GM12875 (cell line): ENCODE data around the gene SLC6A19.
"Not testable (repeated sequence)": the region's sequence is repeated elsewhere in the genome, so short reads cannot be mapped to it uniquely, and the experiment has no call there.

Experiments
- H3K4me3 ChIP-seq: one replicate; pipeline ENCODE4 v1.5.1; 2011; ENCODE audit warnings: low read depth, low read length, control low read depth
- TF ChIP-seq, protein P1 (sequence below): IDR thresholded peaks from 2 replicates; pipeline ENCODE4 v1.5.1; 2011; ENCODE audit warnings: low read depth, mild to moderate bottlenecking, control low read depth, inconsistent platforms, low read length, moderate library complexity, borderline replicate concordance; ENCODE audit not compliant: insufficient read depth

The SLC6A19 gene

GRCh38 chr5:1225081-1225480 lies 23.7 kb downstream of the SLC6A19 start, which contains the start of gene SLC6A18:
Gene SLC6A18 (plus strand): TSS chr5:1225381. CDS start chr5:1225478, 97 bp downstream.
- TF ChIP-seq, protein P1, sequence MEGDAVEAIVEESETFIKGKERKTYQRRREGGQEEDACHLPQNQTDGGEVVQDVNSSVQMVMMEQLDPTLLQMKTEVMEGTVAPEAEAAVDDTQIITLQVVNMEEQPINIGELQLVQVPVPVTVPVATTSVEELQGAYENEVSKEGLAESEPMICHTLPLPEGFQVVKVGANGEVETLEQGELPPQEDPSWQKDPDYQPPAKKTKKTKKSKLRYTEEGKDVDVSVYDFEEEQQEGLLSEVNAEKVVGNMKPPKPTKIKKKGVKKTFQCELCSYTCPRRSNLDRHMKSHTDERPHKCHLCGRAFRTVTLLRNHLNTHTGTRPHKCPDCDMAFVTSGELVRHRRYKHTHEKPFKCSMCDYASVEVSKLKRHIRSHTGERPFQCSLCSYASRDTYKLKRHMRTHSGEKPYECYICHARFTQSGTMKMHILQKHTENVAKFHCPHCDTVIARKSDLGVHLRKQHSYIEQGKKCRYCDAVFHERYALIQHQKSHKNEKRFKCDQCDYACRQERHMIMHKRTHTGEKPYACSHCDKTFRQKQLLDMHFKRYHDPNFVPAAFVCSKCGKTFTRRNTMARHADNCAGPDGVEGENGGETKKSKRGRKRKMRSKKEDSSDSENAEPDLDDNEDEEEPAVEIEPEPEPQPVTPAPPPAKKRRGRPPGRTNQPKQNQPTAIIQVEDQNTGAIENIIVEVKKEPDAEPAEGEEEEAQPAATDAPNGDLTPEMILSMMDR = no peak
- H3K4me3 ChIP-seq = no peak within 1 kb of the TSS

DNA sequence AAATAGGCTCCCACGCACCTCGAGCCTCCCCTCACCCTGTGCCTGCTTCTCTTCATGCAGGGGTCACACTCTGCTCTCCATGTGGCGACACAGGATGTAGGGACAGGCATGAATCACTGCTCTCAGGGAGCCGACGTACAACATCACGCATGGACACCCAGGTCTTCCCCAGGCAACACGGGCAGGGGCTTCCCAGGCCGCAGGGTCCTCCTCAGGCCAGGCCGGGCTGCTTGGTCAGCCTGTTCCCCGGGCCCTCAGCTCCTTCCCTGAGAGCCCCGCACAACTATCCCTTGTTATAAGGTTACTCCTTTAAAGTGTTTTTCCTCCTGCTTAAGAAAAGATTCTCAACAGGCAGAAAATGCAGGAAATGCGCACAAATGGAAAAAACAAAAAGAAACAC lies 24.8 kb downstream of the SLC6A19 start:
- H3K4me3 ChIP-seq = no peak overlapping the region
- TF ChIP-seq, protein P1 = no peak

DNA sequence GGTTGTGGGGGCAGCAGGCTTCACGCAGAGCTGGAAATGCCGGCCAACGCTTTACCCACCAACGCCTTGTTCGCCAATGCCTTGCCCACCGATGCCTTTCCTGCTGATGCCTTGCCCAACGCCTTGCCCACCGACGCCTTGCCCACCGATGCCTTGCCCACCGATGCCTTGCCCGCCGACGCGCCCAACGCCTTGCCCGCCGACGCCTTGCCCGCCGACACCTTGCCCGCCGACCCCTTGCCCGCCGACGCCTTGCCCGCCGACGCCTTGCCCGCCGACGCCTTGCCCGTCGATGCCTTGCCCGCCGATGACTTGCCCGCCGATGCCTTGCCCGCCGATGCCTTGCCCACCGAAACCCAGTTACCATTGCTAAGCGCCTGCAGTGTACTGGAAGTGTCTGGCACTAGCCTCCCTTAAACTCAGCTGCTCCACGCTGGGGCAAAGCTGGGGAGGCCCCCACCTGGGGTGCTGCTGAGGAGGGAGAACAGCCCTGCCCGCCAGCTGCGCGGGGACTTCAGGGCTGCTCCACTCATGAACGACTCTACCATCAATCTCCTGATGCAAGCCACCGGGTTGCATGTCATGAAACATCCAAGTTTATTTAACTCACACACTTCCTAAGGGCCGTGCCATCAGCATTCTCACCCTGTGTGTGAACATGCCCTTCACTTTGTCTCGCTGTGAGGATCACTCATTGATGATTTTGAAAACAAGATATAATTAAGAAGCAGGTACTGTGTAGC lies 25.6 kb downstream of the SLC6A19 start:
- no peak overlapping the region for H3K4me3 ChIP-seq
- TF ChIP-seq, protein P1 = no peak

DNA sequence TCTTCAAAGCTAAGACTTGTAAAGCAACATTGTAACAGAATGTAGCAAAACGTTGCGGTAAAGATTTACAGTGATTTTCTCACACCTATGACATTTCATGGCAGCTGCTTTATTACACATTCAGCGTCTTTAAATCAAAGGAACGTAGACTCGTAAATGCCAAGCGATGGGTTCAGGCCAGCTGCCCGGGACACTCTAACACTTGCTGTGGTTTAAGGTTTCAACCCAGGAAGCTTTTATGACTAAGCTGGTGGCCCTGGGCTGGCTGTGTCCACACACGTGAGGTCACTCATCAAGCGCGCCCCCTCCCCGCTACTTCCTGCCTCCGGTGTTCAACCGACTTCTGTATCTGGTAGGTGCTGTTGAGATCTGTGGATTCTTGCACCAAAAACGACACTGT lies 26.3 kb downstream of the SLC6A19 start:
- no peak overlapping the region for H3K4me3 ChIP-seq
- TF ChIP-seq, protein P1 = no peak

DNA sequence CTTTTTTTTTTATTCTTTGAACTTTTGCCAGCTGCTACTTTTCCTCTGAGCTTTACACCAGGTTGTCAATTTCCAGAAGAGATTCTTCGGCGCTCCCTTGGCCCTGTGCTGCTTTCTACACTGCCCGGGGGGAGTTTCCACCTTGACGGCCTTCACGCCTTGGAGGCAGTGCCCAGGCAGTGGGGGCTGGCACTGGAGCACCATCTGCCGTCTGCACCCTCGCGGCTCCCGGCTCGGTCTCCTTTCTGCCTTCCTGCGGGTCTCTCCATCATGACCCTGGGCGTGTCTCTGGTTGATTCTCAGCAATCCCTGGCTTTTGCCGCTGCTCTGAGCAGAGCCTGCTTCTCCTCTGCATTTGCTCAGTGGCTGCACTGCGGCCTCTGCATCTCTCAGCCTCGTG lies 26.7 kb downstream of the SLC6A19 start:
- TF ChIP-seq, protein P1 = no peak
- H3K4me3 ChIP-seq = no peak overlapping the region

DNA sequence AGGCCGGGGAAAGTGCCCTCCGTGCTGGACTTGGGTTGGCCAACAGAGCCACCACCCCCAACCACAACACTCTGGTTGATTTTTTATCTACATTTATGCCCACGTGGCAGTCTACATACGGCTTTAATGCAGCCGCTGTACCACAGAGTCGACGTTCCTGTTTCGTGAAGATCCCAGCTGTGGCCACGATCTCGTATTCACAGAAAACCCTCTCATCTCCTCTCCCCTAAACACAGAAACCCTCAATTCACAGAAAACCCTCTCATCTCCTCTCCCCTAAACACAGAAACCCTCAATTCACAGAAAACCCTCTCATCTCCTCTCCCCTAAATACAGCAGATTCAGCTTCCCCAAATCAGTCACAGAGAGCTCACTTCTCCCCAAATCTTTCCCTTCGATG lies 27.6 kb downstream of the SLC6A19 start:
- H3K4me3 ChIP-seq = not testable (repeated sequence)

- TF ChIP-seq, protein P1 = no peak
- H3K4me3 ChIP-seq = no peak overlapping the region
Measured at GRCh38 chr5:1229822-1230221, 28.4 kb downstream of the SLC6A19 start.
